Measurements from ENCODE around the gene TOX3. TPM values are rescaled to one million over a fixed set of nuclear protein-coding genes. Genes with fewer than 3 reads are reported as not detected.

TOX3 gene
- total RNA-seq, 1 donor from 2014 or later: 8.5 TPM

- H3K4me3 Mint-ChIP-seq (ENCODE audit: unreplicated experiment): no peak overlapping the region
- H3K27ac Mint-ChIP-seq (ENCODE audit: unreplicated experiment): no peak overlapping the region
- H3K36me3 Mint-ChIP-seq (ENCODE audit: low read depth, unreplicated experiment): no peaks in the 10 kb centered on the region
- no peaks in the 10 kb centered on the region for H3K4me1 Mint-ChIP-seq (ENCODE audit: unreplicated experiment)
- no peaks in the 10 kb centered on the region for H3K9me3 Mint-ChIP-seq (ENCODE audit: unreplicated experiment)
- no peak for TF ChIP-seq CTCF (IDR thresholded peaks at IDR 0.05; ENCODE audit: unreplicated experiment)
- peaks cover 3% of the 10 kb centered on the region for H3K27me3 Mint-ChIP-seq (ENCODE audit: unreplicated experiment)
- DNase-seq (ENCODE audit: low spot score): no peak
Measured at GRCh38 chr16:52570495-52571091, 23.6 kb upstream of the TOX3 start.

GRCh38 chr16:52569701-52570100, 22.8 kb upstream of the TOX3 start:
- Mint-ChIP-seq H3K9me3 (ENCODE audit: unreplicated experiment) (no peaks in the 10 kb centered on the region), H3K27me3 (ENCODE audit: unreplicated experiment) (peaks cover 3% of the 10 kb centered on the region), H3K4me3 (ENCODE audit: unreplicated experiment) (no peak overlapping the region), H3K4me1 (ENCODE audit: unreplicated experiment) (no peaks in the 10 kb centered on the region), H3K36me3 (ENCODE audit: low read depth, unreplicated experiment) (no peaks in the 10 kb centered on the region), H3K27ac (ENCODE audit: unreplicated experiment) (no peak overlapping the region)
- no peak for TF ChIP-seq CTCF (IDR thresholded peaks at IDR 0.05; ENCODE audit: unreplicated experiment)
- no peak for DNase-seq (ENCODE audit: low spot score)

GRCh38 chr16:52568983-52569690, 22.2 kb upstream of the TOX3 start:
- H3K4me3 Mint-ChIP-seq (ENCODE audit: unreplicated experiment): no peak overlapping the region
- peaks cover 3% of the 10 kb centered on the region for H3K27me3 Mint-ChIP-seq (ENCODE audit: unreplicated experiment)
- TF ChIP-seq CTCF (IDR thresholded peaks at IDR 0.05; ENCODE audit: unreplicated experiment): no peak
- no peaks in the 10 kb centered on the region for H3K36me3 Mint-ChIP-seq (ENCODE audit: low read depth, unreplicated experiment)
- H3K27ac Mint-ChIP-seq (ENCODE audit: unreplicated experiment): no peak overlapping the region
- H3K9me3 Mint-ChIP-seq (ENCODE audit: unreplicated experiment): no peaks in the 10 kb centered on the region
- no peaks in the 10 kb centered on the region for H3K4me1 Mint-ChIP-seq (ENCODE audit: unreplicated experiment)
- DNase-seq (ENCODE audit: low spot score): no peak

- TF ChIP-seq CTCF (IDR thresholded peaks at IDR 0.05; ENCODE audit: unreplicated experiment): no peak
- Mint-ChIP-seq H3K4me1 (ENCODE audit: unreplicated experiment) (no peaks in the 10 kb centered on the region), H3K4me3 (ENCODE audit: unreplicated experiment) (no peak overlapping the region), H3K27ac (ENCODE audit: unreplicated experiment) (no peak overlapping the region), H3K9me3 (ENCODE audit: unreplicated experiment) (no peaks in the 10 kb centered on the region), H3K36me3 (ENCODE audit: low read depth, unreplicated experiment) (no peaks in the 10 kb centered on the region), H3K27me3 (ENCODE audit: unreplicated experiment) (peaks cover 3% of the 10 kb centered on the region)
- no peak for DNase-seq (ENCODE audit: low spot score)
Measured at GRCh38 chr16:52568495-52568894, 21.6 kb upstream of the TOX3 start.

- DNase-seq (ENCODE audit: low spot score): no peak
- TF ChIP-seq CTCF (IDR thresholded peaks at IDR 0.05; ENCODE audit: unreplicated experiment): no peak
- Mint-ChIP-seq H3K4me3 (ENCODE audit: unreplicated experiment) (no peak overlapping the region), H3K4me1 (ENCODE audit: unreplicated experiment) (no peaks in the 10 kb centered on the region), H3K9me3 (ENCODE audit: unreplicated experiment) (no peaks in the 10 kb centered on the region), H3K36me3 (ENCODE audit: low read depth, unreplicated experiment) (no peaks in the 10 kb centered on the region), H3K27ac (ENCODE audit: unreplicated experiment) (no peak overlapping the region), H3K27me3 (ENCODE audit: unreplicated experiment) (peaks cover 1% of the 10 kb centered on the region)
Measured at GRCh38 chr16:52567193-52567592, 20.2 kb upstream of the TOX3 start.

Measured in endothelial cell (in vitro differentiated cells).